SK-N-SH (cell line): ENCODE results near the gene E2F3. TPM values are rescaled to one million over a fixed set of nuclear protein-coding genes. Genes with fewer than 3 reads are reported as not detected.

Source experiments
- CTCF ChIA-PET: fragments of 300-600, 350-600 bp; formaldehyde crosslinking; extraction: SDS; loops from one replicate; lab custom pipeline; 2021; lab: Yijun Ruan, JAX
- POLR2A ChIA-PET: fragments of 350-600 bp; sonication (Branson Sonifier 250); formaldehyde crosslinking; extraction: SDS; loops from one replicate; lab custom pipeline; 2020; ENCODE audit warnings: antibody characterized with exemption, inconsistent platforms; lab: Yijun Ruan, JAX
- DNase-seq: peaks from one replicate; pipeline ENCODE4 v3.0.0; 2012
- H2AFZ ChIP-seq: fragments of 200-600 bp; sonication (generic); 2 replicates; pipeline ENCODE4 v1.8.1; 2016; ENCODE audit warnings: antibody characterized with exemption, mild to moderate bottlenecking, low read depth
- H3F3A ChIP-seq: fragments of 200-600 bp; sonication (generic); replicated peaks from 2 replicates; pipeline ENCODE3; 2016; ENCODE audit warnings: antibody characterized with exemption, mild to moderate bottlenecking; ENCODE audit not compliant: insufficient read depth
- H3K27ac ChIP-seq, 2 experiments: fragments of 200-500 bp in 1 of 2; fragments of 200-600 bp in 1 of 2; sonication (Bioruptor generic) in 1 of 2; sonication (generic), shearing (Covaris generic) in 1 of 2; 2 replicates each; pipeline versions ENCODE4 v1.5.1 to v1.6.1; 2014 to 2016; ENCODE audit warnings: low read depth in 2 of 2, inconsistent platforms in 1 of 2, low read length in 1 of 2, mild to moderate bottlenecking in 1 of 2, mixed read lengths in 1 of 2
- H3K27me3 ChIP-seq: fragments of 200-600 bp; sonication (generic), shearing (Covaris generic); 2 replicates; pipeline ENCODE4 v1.6.1; 2016; ENCODE audit warnings: mixed run types; ENCODE audit not compliant: insufficient read depth
- H3K36me3 ChIP-seq, 2 experiments: fragments of 200-500 bp in 1 of 2; fragments of 200-600 bp in 1 of 2; sonication (Bioruptor generic) in 1 of 2; sonication (generic) in 1 of 2; replicated peaks in 1 of 2; 2 replicates each; pipeline versions ENCODE3 to v1.5.1; 2014 to 2016; ENCODE audit warnings: low read length in 1 of 2, mild to moderate bottlenecking in 1 of 2; ENCODE audit not compliant: insufficient read depth in 2 of 2, control insufficient read depth in 1 of 2
- H3K4me1 ChIP-seq, 2 experiments: fragments of 200-500 bp in 1 of 2; fragments of 200-600 bp in 1 of 2; sonication (Bioruptor generic) in 1 of 2; sonication (generic), shearing (Covaris generic) in 1 of 2; 2 replicates each; pipeline versions ENCODE4 v1.5.1 to v1.6.1; 2014 to 2016; ENCODE audit warnings: low read depth in 1 of 2, low read length in 1 of 2, mixed run types in 1 of 2; ENCODE audit not compliant: insufficient read depth in 2 of 2, control insufficient read depth in 1 of 2
- H3K4me2 ChIP-seq: fragments of 200-600 bp; sonication (generic), shearing (Covaris generic); 2 replicates; pipeline ENCODE4 v1.6.1; 2017; ENCODE audit warnings: mixed run types
- H3K4me3 ChIP-seq, 2 experiments: fragments of 200-500 bp in 1 of 2; fragments of 200-600 bp in 1 of 2; sonication (Bioruptor generic) in 1 of 2; sonication (generic), shearing (Covaris generic) in 1 of 2; 2 replicates each; pipeline versions ENCODE4 v1.5.1 to v1.8.1; 2014 to 2016; ENCODE audit warnings: low read depth in 2 of 2, inconsistent platforms in 1 of 2, low read length in 1 of 2, mild to moderate bottlenecking in 1 of 2, mixed read lengths in 1 of 2, moderate library complexity in 1 of 2
- H3K79me2 ChIP-seq: fragments of 200-600 bp; sonication (generic); 2 replicates; pipeline ENCODE4 v1.8.1; 2017; ENCODE audit warnings: mild to moderate bottlenecking; ENCODE audit not compliant: insufficient read depth
- H3K9ac ChIP-seq: fragments of 200-600 bp; sonication (generic); 2 replicates; pipeline ENCODE4 v1.6.1; 2017; ENCODE audit warnings: mixed run types
- H3K9me2 ChIP-seq: fragments of 200-600 bp; sonication (generic); 2 replicates; pipeline ENCODE4 v1.6.1; 2017; ENCODE audit warnings: mixed run types
- H3K9me3 ChIP-seq: fragments of 200-600 bp; sonication (generic); 2 replicates; pipeline ENCODE4 v1.6.1; 2017; ENCODE audit warnings: mixed run types, mild to moderate bottlenecking, moderate library complexity
- H4K20me1 ChIP-seq: fragments of 200-600 bp; sonication (generic); 2 replicates; pipeline ENCODE4 v1.6.1; 2017; ENCODE audit warnings: mild to moderate bottlenecking, mixed run types; ENCODE audit not compliant: insufficient read depth
- ELF1 ChIP-seq: IDR thresholded peaks from 2 replicates; pipeline ENCODE4 v1.4.0; 2012
- FOSL2 ChIP-seq: IDR thresholded peaks from 2 replicates; pipeline ENCODE4 v1.4.0; 2012; ENCODE audit warnings: low read depth, mild to moderate bottlenecking, moderate library complexity, borderline replicate concordance
- FOXJ3 ChIP-seq: sonication (generic); formaldehyde crosslinking; IDR thresholded peaks from 2 replicates; pipeline ENCODE4 v1.5.1; 2020; ENCODE audit warnings: mild to moderate bottlenecking, missing genetic modification reagents
- FOXM1 ChIP-seq: IDR thresholded peaks from 2 replicates; pipeline ENCODE4 v1.4.0; 2012; ENCODE audit warnings: low read depth, mild to moderate bottlenecking
- GABPA ChIP-seq: IDR thresholded peaks from 2 replicates; pipeline ENCODE4 v1.4.0; 2012; ENCODE audit warnings: low read depth, mild to moderate bottlenecking
- GATA2 ChIP-seq: sonication (generic); formaldehyde crosslinking; IDR thresholded peaks from 2 replicates; pipeline ENCODE4 v1.5.0; 2020; ENCODE audit warnings: mild to moderate bottlenecking, missing genetic modification reagents
- JUND ChIP-seq: IDR thresholded peaks from 2 replicates; pipeline ENCODE4 v1.4.0; 2012
- RAD21 ChIP-seq: IDR thresholded peaks from 2 replicates; pipeline ENCODE4 v1.6.1; 2012; ENCODE audit warnings: mild to moderate bottlenecking, low read length
- RFX5 ChIP-seq: IDR thresholded peaks from 2 replicates; pipeline ENCODE4 v1.6.1; 2012; ENCODE audit warnings: mild to moderate bottlenecking, improper control_type of control experiment, low read length
- RXRA ChIP-seq: IDR thresholded peaks from 2 replicates; pipeline ENCODE4 v1.4.0; 2012; ENCODE audit warnings: low read depth, mild to moderate bottlenecking, borderline replicate concordance
- SIN3A ChIP-seq: IDR thresholded peaks from 2 replicates; pipeline ENCODE4 v1.6.1; 2012; ENCODE audit warnings: low read depth, mild to moderate bottlenecking, low read length, moderate library complexity, borderline replicate concordance
- TAF1 ChIP-seq: IDR thresholded peaks from 2 replicates; pipeline ENCODE4 v1.6.1; 2012; ENCODE audit warnings: low read depth, mild to moderate bottlenecking, low read length, moderate library complexity, borderline replicate concordance
- TCF12 ChIP-seq: IDR thresholded peaks from 2 replicates; pipeline ENCODE4 v1.4.0; 2012
- TEAD4 ChIP-seq: IDR thresholded peaks from 2 replicates; pipeline ENCODE4 v1.4.0; 2012; ENCODE audit warnings: mild to moderate bottlenecking, borderline replicate concordance; ENCODE audit not compliant: insufficient read depth
- YY1 ChIP-seq: IDR thresholded peaks from 2 replicates; pipeline ENCODE4 v1.4.0; 2012; ENCODE audit warnings: low read depth, mild to moderate bottlenecking
- WGBS: methylation state at CpG from one replicate; pipeline ENCODE4 v1.1.6; 2017; ENCODE audit warnings: low lambda C conversion rate; 5-methylcytosine and 5-hydroxymethylcytosine counted together
- polyA plus RNA-seq, 3 experiments: library from polyadenylated mRNA; depleted of rRNA; stranded (reverse); fragments of >200 nt; gene quantifications; 2 replicates each; pipeline ENCODE4 v1.2.3, GENCODE V29; 2012
- TF ChIP-seq, protein P1 (sequence below): IDR thresholded peaks from 2 replicates; pipeline ENCODE4 v1.4.0; 2012; ENCODE audit warnings: low read depth
- TF ChIP-seq, protein P2 (sequence below): IDR thresholded peaks from 2 replicates; pipeline ENCODE4 v1.4.0; 2012; ENCODE audit warnings: low read depth, borderline replicate concordance
- TF ChIP-seq, protein P3 (sequence below): IDR thresholded peaks from 2 replicates; pipeline ENCODE4 v1.6.1; 2012; ENCODE audit warnings: mild to moderate bottlenecking, low read depth, low read length, moderate library complexity
- TF ChIP-seq, protein P4 (sequence below): IDR thresholded peaks from 2 replicates; pipeline ENCODE4 v1.4.0; 2012; ENCODE audit warnings: low read depth, borderline replicate concordance
- TF ChIP-seq, protein P5 (sequence below): fragments of 150-350 bp; IDR thresholded peaks from 2 replicates; pipeline ENCODE4 v1.6.1; 2016; ENCODE audit warnings: mild to moderate bottlenecking, low read depth, low read length

E2F3 gene
- polyA plus RNA-seq, 1 of the 3 experiments (the other 2 are of a cell fraction) = 12.7 TPM

DNA sequence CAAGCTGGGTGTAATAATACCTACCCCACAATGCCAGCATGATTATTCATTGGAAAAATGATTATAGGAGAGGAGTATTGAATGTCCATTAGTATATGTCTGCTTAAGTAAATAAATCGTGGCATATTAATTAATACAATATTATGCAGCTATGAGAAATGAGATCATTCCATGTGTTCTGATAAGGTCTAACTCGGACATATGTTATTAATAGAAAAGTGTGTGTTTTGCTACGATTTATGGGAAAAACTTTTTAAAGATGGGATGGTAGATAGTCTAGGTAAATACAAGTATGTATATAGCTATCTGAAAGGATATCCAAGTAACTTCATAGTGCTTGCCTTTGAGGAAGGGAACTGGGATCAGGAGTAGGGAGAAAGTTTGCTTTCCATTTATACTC lies 71.1 kb downstream of the E2F3 start:
- Histone ChIP-seq H3K27me3 (no peaks in the 10 kb centered on the region), H3K4me1 (no peaks in the 10 kb centered on the region; a peak in 1 of 4 replicates), H3F3A (no peaks in the 10 kb centered on the region), H3K4me3 (no peak overlapping the region), H2AFZ (no peak overlapping the region), H3K9me3 (no peaks in the 10 kb centered on the region), H3K9me2 (no peaks in the 10 kb centered on the region), H3K79me2 (peaks cover 99% of the 10 kb centered on the region), H3K36me3 (peaks cover 5% of the 10 kb centered on the region in 2 experiments), H3K9ac (no peak overlapping the region), H3K4me2 (no peak overlapping the region), H3K27ac (peak overlapping the region in 1 of 2 experiments; percentile 7; a peak in 2 of 4 replicates), H4K20me1 (peaks cover 83% of the 10 kb centered on the region)
- DNase-seq = no peak
- no peak for TF ChIP-seq TEAD4
- TF ChIP-seq FOXM1 = no peak
- TF ChIP-seq YY1 = no peak
- TF ChIP-seq TCF12 = peak; percentile 59
- TF ChIP-seq, protein P1, sequence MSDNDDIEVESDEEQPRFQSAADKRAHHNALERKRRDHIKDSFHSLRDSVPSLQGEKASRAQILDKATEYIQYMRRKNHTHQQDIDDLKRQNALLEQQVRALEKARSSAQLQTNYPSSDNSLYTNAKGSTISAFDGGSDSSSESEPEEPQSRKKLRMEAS = no peak
- TF ChIP-seq JUND = 0 out of 2 replicates have a peak, but pooled peaks have one; percentile 2
- CTCF ChIA-PET = interaction anchor here (0.6 to 1.6 kb wide), 3 partner anchors 22 to 72 kb away, joined by 3 to 4 read pairs (median 4); no protein-coding TSS in a partner anchor
- POLR2A ChIA-PET = no interaction called here
- WGBS = 46% methylated on average over 3 of the region's 3 CpGs

DNA sequence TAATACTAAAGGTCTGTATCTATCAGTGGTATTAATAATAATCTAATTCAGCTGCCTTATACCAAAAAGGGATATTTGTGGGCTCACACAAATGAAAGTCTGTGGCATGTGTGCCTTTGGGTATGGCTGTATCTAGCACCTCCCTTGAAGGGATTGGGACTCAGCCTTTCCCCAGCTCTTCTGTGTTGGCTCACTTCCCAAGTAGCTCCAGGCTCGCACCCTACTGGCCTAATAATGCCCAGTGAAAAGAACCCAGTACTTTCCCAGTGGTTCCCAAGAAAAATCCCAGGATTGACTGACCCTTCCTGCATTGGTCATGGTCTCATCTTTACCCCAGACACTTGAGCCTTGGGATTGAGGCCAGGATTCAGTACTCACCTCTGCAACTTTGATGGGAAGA lies 71.8 kb downstream of the E2F3 start:
- H3K9ac ChIP-seq = no peak overlapping the region
- no peak for DNase-seq
- H3K27me3 ChIP-seq = no peaks in the 10 kb centered on the region
- no peak overlapping the region for H3K27ac ChIP-seq
- no peaks in the 10 kb centered on the region; a peak in 1 of 4 replicates for H3K4me1 ChIP-seq
- H3K4me2 ChIP-seq = no peak overlapping the region
- ChIA-PET CTCF (interaction anchor here (0.6 to 1.6 kb wide), 3 partner anchors 21 to 73 kb away, joined by 3 to 4 read pairs (median 4); no protein-coding TSS in a partner anchor), POLR2A (no interaction called here)
- H3K9me3 ChIP-seq = no peaks in the 10 kb centered on the region
- peaks cover 80% of the 10 kb centered on the region for H4K20me1 ChIP-seq
- no peak overlapping the region for H2AFZ ChIP-seq
- 100% methylated on average over 1 of the region's 1 CpG for WGBS
- TF ChIP-seq RXRA (no peak), GABPA (no peak), RFX5 (no peak), SIN3A (no peak), GATA2 (no peak), FOSL2 (no peak), RAD21 (no peak), TAF1 (no peak), FOXJ3 (CRISPR knock-in tag) (no peak), TEAD4 (no peak), ELF1 (no peak)
- TF ChIP-seq, protein P2, sequence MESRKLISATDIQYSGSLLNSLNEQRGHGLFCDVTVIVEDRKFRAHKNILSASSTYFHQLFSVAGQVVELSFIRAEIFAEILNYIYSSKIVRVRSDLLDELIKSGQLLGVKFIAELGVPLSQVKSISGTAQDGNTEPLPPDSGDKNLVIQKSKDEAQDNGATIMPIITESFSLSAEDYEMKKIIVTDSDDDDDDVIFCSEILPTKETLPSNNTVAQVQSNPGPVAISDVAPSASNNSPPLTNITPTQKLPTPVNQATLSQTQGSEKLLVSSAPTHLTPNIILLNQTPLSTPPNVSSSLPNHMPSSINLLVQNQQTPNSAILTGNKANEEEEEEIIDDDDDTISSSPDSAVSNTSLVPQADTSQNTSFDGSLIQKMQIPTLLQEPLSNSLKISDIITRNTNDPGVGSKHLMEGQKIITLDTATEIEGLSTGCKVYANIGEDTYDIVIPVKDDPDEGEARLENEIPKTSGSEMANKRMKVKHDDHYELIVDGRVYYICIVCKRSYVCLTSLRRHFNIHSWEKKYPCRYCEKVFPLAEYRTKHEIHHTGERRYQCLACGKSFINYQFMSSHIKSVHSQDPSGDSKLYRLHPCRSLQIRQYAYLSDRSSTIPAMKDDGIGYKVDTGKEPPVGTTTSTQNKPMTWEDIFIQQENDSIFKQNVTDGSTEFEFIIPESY = no peak
- TF ChIP-seq, protein P3, sequence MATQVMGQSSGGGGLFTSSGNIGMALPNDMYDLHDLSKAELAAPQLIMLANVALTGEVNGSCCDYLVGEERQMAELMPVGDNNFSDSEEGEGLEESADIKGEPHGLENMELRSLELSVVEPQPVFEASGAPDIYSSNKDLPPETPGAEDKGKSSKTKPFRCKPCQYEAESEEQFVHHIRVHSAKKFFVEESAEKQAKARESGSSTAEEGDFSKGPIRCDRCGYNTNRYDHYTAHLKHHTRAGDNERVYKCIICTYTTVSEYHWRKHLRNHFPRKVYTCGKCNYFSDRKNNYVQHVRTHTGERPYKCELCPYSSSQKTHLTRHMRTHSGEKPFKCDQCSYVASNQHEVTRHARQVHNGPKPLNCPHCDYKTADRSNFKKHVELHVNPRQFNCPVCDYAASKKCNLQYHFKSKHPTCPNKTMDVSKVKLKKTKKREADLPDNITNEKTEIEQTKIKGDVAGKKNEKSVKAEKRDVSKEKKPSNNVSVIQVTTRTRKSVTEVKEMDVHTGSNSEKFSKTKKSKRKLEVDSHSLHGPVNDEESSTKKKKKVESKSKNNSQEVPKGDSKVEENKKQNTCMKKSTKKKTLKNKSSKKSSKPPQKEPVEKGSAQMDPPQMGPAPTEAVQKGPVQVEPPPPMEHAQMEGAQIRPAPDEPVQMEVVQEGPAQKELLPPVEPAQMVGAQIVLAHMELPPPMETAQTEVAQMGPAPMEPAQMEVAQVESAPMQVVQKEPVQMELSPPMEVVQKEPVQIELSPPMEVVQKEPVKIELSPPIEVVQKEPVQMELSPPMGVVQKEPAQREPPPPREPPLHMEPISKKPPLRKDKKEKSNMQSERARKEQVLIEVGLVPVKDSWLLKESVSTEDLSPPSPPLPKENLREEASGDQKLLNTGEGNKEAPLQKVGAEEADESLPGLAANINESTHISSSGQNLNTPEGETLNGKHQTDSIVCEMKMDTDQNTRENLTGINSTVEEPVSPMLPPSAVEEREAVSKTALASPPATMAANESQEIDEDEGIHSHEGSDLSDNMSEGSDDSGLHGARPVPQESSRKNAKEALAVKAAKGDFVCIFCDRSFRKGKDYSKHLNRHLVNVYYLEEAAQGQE = no peak
- TF ChIP-seq, protein P4, sequence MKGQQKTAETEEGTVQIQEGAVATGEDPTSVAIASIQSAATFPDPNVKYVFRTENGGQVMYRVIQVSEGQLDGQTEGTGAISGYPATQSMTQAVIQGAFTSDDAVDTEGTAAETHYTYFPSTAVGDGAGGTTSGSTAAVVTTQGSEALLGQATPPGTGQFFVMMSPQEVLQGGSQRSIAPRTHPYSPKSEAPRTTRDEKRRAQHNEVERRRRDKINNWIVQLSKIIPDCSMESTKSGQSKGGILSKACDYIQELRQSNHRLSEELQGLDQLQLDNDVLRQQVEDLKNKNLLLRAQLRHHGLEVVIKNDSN = no peak
- TF ChIP-seq, protein P5, sequence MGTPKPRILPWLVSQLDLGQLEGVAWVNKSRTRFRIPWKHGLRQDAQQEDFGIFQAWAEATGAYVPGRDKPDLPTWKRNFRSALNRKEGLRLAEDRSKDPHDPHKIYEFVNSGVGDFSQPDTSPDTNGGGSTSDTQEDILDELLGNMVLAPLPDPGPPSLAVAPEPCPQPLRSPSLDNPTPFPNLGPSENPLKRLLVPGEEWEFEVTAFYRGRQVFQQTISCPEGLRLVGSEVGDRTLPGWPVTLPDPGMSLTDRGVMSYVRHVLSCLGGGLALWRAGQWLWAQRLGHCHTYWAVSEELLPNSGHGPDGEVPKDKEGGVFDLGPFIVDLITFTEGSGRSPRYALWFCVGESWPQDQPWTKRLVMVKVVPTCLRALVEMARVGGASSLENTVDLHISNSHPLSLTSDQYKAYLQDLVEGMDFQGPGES = no peak
- H3K36me3 ChIP-seq = peaks cover 5% of the 10 kb centered on the region in 2 experiments
- H3K9me2 ChIP-seq = no peaks in the 10 kb centered on the region
- no peaks in the 10 kb centered on the region for H3F3A ChIP-seq
- no peak overlapping the region for H3K4me3 ChIP-seq
- H3K79me2 ChIP-seq = peaks cover 98% of the 10 kb centered on the region
